ENCODE measurements around the gene ADORA2B.

GRCh38 chr17:16005636-16006035, 60.7 kb downstream of the ADORA2B start:
- TF ChIP-seq EZH2 (IDR thresholded peaks at IDR 0.05; ENCODE audit: low read depth, low read length, severe bottlenecking) = no peak
- TF ChIP-seq GTF2F1 (IDR thresholded peaks at IDR 0.05; ENCODE audit: borderline replicate concordance, low read depth, low read length) = no peak
- TF ChIP-seq KDM1A (IDR thresholded peaks at IDR 0.05; ENCODE audit: borderline replicate concordance, low read length) = no peak
- no peak for TF ChIP-seq POLR2AphosphoS5 (IDR thresholded peaks at IDR 0.05; ENCODE audit: low read depth, low read length)
- TF ChIP-seq ATF3 (IDR thresholded peaks at IDR 0.05; ENCODE audit: insufficient read depth, low read depth, low read length) = no peak
- TF ChIP-seq CTCF (IDR thresholded peaks at IDR 0.05; ENCODE audit: control extremely low read depth in 1 of 3, insufficient read depth in 1 of 3, low read depth in 1 of 3, low read length in 3 of 3) = no peak
- no peak for TF ChIP-seq TAF7 (optimal IDR thresholded peaks at IDR 0.05; ENCODE audit: borderline replicate concordance, low read depth, low read length)
- no peak for TF ChIP-seq POLR2A (IDR thresholded peaks at IDR 0.05; ENCODE audit: control extremely low read depth in 1 of 2, low read depth in 2 of 2, low read length in 2 of 2)
